ENCODE measurements around the gene NPAS1.

NPAS1 gene

DNA sequence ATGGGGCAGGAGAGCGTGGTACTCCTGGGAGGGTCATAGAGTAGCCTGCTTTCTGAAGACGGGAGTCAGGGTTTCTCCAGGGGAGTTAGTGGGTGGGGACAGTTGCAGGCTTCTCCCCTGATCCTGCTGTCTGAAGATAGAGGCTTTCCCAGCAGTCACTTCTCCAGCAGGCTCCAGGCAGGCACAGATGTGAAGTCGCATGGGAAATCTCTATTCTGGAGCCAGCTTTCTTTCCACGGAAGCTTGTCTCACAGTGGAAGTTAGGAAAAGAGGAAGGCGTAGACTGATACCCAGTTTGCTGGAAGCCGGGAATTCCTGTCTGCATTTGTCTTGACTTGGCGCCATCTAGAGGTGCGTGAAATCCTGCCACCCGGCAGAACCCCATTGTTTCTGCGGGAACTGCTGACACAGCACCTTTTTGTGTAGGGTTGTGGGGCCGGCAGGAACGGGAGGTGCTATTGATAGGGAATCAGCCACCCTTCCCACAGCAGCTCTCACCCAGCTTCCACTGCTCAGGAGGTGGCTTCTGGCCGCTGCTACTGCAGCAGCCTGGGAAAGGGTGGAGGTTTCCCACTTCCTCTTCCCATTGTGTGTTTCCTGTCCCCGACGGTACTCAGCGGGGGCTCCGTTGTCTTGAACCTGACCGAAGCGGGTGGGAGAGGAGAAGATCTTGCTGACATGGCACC is 28.5 kb upstream of the NPAS1 start:
- Histone ChIP-seq H2BK120ac (ENCODE audit: low read depth, low read length) (peak overlapping the region; percentile 39), H3K27ac (ENCODE audit: low read length, poor library complexity, severe bottlenecking) (no peak overlapping the region), H3K4ac (ENCODE audit: low read depth in 1 of 2, low read length in 2 of 2) (peak overlapping the region; percentile 29 to 68), H2AK5ac (ENCODE audit: low read length, severe bottlenecking) (no peak overlapping the region), H2AFZ (ENCODE audit: low read depth, low read length) (no peak overlapping the region), H3K4me3 (ENCODE audit: insufficient read depth in 1 of 2, low read depth in 1 of 2, low read length in 2 of 2) (no peak overlapping the region), H3K27me3 (ENCODE audit: control insufficient read depth in 1 of 2, insufficient read depth in 1 of 2, low read length in 2 of 2) (no peaks in the 10 kb centered on the region), H2BK5ac (ENCODE audit: low read depth, low read length, poor library complexity, severe bottlenecking) (no peak overlapping the region), H3K36me3 (ENCODE audit: control insufficient read depth in 1 of 2, insufficient read depth in 2 of 2, low read depth in 1 of 2, low read length in 2 of 2) (peaks cover 66 to 68% of the 10 kb centered on the region in 2 experiments), H3K23ac (ENCODE audit: low read length in 2 of 2) (no peak overlapping the region), H3K18ac (ENCODE audit: low read depth in 1 of 2, low read length in 2 of 2) (peak overlapping the region in 1 of 2 experiments; percentile 52), H3K14ac (ENCODE audit: low read length in 2 of 2) (no peak overlapping the region), H3K9ac (ENCODE audit: low read length) (peak overlapping the region; percentile 53), H3K4me2 (ENCODE audit: low read length, poor library complexity, severe bottlenecking) (peak overlapping the region; percentile 8), H3K4me1 (ENCODE audit: control insufficient read depth, insufficient read depth, low read depth, low read length) (peaks cover 8% of the 10 kb centered on the region), H2BK12ac (ENCODE audit: low read length in 2 of 2) (peak overlapping the region in 1 of 2 experiments; percentile 29), H4K91ac (ENCODE audit: low read length) (peak overlapping the region; percentile 46), H4K8ac (ENCODE audit: low read length) (no peak overlapping the region), H2BK15ac (ENCODE audit: low read depth, poor library complexity, severe bottlenecking) (no peak overlapping the region), H3K9me3 (ENCODE audit: control insufficient read depth, low read length) (no peaks in the 10 kb centered on the region), H3K79me1 (replicated peaks; ENCODE audit: low read length, poor library complexity, severe bottlenecking) (peaks cover 49% of the 10 kb centered on the region)
- peak; percentile 86 for DNase-seq
- WGBS, result 18% methylated on average over 17 of the region's 19 CpGs

DNA sequence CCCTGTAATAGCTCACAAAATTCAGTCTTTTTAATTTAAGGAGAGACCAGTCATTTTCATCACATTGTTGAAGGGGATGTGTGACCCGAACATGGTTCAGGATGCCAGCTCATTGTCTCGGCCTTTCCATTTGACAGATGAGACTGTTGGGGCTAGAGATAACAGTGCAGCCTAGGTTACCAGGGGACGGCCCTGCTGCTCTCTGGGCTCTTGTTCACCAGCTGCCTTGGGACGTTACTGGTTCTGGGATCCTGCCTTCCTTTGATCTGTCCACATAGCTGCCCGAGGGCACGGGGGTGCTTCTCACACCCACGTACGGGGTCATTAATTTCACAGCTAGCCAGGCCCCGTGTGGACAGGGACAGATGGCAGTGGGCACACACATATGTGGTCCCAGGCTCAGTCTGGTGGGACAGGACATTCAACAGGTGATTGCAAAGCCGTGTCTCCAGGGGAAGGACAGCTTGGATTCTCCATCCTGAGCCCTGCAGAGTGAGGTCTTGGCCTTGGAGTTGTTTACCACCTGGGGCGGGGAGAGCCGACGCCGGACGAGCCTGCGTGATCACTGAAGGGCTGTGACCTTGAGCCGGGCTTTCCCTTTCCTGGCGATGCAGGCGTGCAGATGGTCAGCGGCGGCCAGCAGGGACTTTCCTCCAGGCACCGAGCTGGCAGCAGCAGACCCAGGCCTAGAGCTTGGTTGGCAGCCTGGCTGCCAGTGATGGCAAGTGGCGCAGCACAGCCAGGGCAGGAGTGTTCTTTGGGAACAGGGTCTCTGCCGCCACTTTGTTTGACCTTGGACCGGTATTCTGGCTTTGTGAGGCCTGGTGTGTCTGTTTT is 26.7 kb upstream of the NPAS1 start:
- H3K9me3 ChIP-seq (ENCODE audit: control insufficient read depth, low read length), result no peaks in the 10 kb centered on the region
- no peak overlapping the region for H2AFZ ChIP-seq (ENCODE audit: low read depth, low read length)
- H3K23ac ChIP-seq (ENCODE audit: low read length in 2 of 2), result no peak overlapping the region
- H3K4ac ChIP-seq (ENCODE audit: low read depth in 1 of 2, low read length in 2 of 2), result no peak overlapping the region
- no peak overlapping the region for H3K4me3 ChIP-seq (ENCODE audit: insufficient read depth in 1 of 2, low read depth in 1 of 2, low read length in 2 of 2)
- H3K79me1 ChIP-seq (replicated peaks; ENCODE audit: low read length, poor library complexity, severe bottlenecking), result peaks cover 53% of the 10 kb centered on the region
- DNase-seq, result no peak
- WGBS, result 96% methylated on average over 23 of the region's 25 CpGs
- no peak overlapping the region for H3K14ac ChIP-seq (ENCODE audit: low read length in 2 of 2)
- H2AK5ac ChIP-seq (ENCODE audit: low read length, severe bottlenecking), result no peak overlapping the region
- H2BK12ac ChIP-seq (ENCODE audit: low read length in 2 of 2), result no peak overlapping the region
- no peak overlapping the region for H2BK15ac ChIP-seq (ENCODE audit: low read depth, poor library complexity, severe bottlenecking)
- no peak overlapping the region for H2BK120ac ChIP-seq (ENCODE audit: low read depth, low read length)
- H3K9ac ChIP-seq (ENCODE audit: low read length), result no peak overlapping the region
- H3K27ac ChIP-seq (ENCODE audit: low read length, poor library complexity, severe bottlenecking), result no peak overlapping the region
- H3K4me2 ChIP-seq (ENCODE audit: low read length, poor library complexity, severe bottlenecking), result no peak overlapping the region
- H4K91ac ChIP-seq (ENCODE audit: low read length), result no peak overlapping the region
- H3K36me3 ChIP-seq (ENCODE audit: control insufficient read depth in 1 of 2, insufficient read depth in 2 of 2, low read depth in 1 of 2, low read length in 2 of 2), result peaks cover 74 to 75% of the 10 kb centered on the region in 2 experiments
- H3K27me3 ChIP-seq (ENCODE audit: control insufficient read depth in 1 of 2, insufficient read depth in 1 of 2, low read length in 2 of 2), result no peaks in the 10 kb centered on the region
- peaks cover 8% of the 10 kb centered on the region for H3K4me1 ChIP-seq (ENCODE audit: control insufficient read depth, insufficient read depth, low read depth, low read length)
- H2BK5ac ChIP-seq (ENCODE audit: low read depth, low read length, poor library complexity, severe bottlenecking), result no peak overlapping the region
- H3K18ac ChIP-seq (ENCODE audit: low read depth in 1 of 2, low read length in 2 of 2), result no peak overlapping the region
- no peak overlapping the region for H4K8ac ChIP-seq (ENCODE audit: low read length)

- H3K9ac ChIP-seq (ENCODE audit: low read length), result no peak overlapping the region
- H3K4me3 ChIP-seq (ENCODE audit: insufficient read depth in 1 of 2, low read depth in 1 of 2, low read length in 2 of 2), result no peak overlapping the region
- H3K23ac ChIP-seq (ENCODE audit: low read length in 2 of 2), result no peak overlapping the region
- H3K79me1 ChIP-seq (replicated peaks; ENCODE audit: low read length, poor library complexity, severe bottlenecking), result peaks cover 56% of the 10 kb centered on the region
- no peak overlapping the region for H2AFZ ChIP-seq (ENCODE audit: low read depth, low read length)
- no peak overlapping the region for H2BK5ac ChIP-seq (ENCODE audit: low read depth, low read length, poor library complexity, severe bottlenecking)
- no peak overlapping the region for H4K8ac ChIP-seq (ENCODE audit: low read length)
- no peak for DNase-seq
- no peak overlapping the region for H3K4me2 ChIP-seq (ENCODE audit: low read length, poor library complexity, severe bottlenecking)
- no peak overlapping the region for H3K27ac ChIP-seq (ENCODE audit: low read length, poor library complexity, severe bottlenecking)
- H3K4ac ChIP-seq (ENCODE audit: low read depth in 1 of 2, low read length in 2 of 2), result no peak overlapping the region
- no peak overlapping the region for H2AK5ac ChIP-seq (ENCODE audit: low read length, severe bottlenecking)
- WGBS, result 99% methylated on average over 5 of the region's 7 CpGs
- H2BK12ac ChIP-seq (ENCODE audit: low read length in 2 of 2), result no peak overlapping the region
- no peaks in the 10 kb centered on the region for H3K9me3 ChIP-seq (ENCODE audit: control insufficient read depth, low read length)
- no peak overlapping the region for H3K14ac ChIP-seq (ENCODE audit: low read length in 2 of 2)
- no peak overlapping the region for H4K91ac ChIP-seq (ENCODE audit: low read length)
- no peak overlapping the region for H2BK120ac ChIP-seq (ENCODE audit: low read depth, low read length)
- no peak overlapping the region for H3K18ac ChIP-seq (ENCODE audit: low read depth in 1 of 2, low read length in 2 of 2)
- H3K4me1 ChIP-seq (ENCODE audit: control insufficient read depth, insufficient read depth, low read depth, low read length), result peaks cover 8% of the 10 kb centered on the region
- no peaks in the 10 kb centered on the region for H3K27me3 ChIP-seq (ENCODE audit: control insufficient read depth in 1 of 2, insufficient read depth in 1 of 2, low read length in 2 of 2)
- no peak overlapping the region for H2BK15ac ChIP-seq (ENCODE audit: low read depth, poor library complexity, severe bottlenecking)
- H3K36me3 ChIP-seq (ENCODE audit: control insufficient read depth in 1 of 2, insufficient read depth in 2 of 2, low read depth in 1 of 2, low read length in 2 of 2), result peaks cover 74 to 75% of the 10 kb centered on the region in 2 experiments
These were observed 26.0 kb upstream of the NPAS1 start for GRCh38 chr19:46993622-46994021.

GRCh38 chr19:46994141-46994686 is 25.4 kb upstream of the NPAS1 start:
- no peak overlapping the region for H3K14ac ChIP-seq (ENCODE audit: low read length in 2 of 2)
- H3K4ac ChIP-seq (ENCODE audit: low read depth in 1 of 2, low read length in 2 of 2), result no peak overlapping the region
- no peak overlapping the region for H2BK5ac ChIP-seq (ENCODE audit: low read depth, low read length, poor library complexity, severe bottlenecking)
- H2AFZ ChIP-seq (ENCODE audit: low read depth, low read length), result no peak overlapping the region
- no peak overlapping the region for H3K4me3 ChIP-seq (ENCODE audit: insufficient read depth in 1 of 2, low read depth in 1 of 2, low read length in 2 of 2)
- no peaks in the 10 kb centered on the region for H3K9me3 ChIP-seq (ENCODE audit: control insufficient read depth, low read length)
- H3K36me3 ChIP-seq (ENCODE audit: control insufficient read depth in 1 of 2, insufficient read depth in 2 of 2, low read depth in 1 of 2, low read length in 2 of 2), result peaks cover 73 to 75% of the 10 kb centered on the region in 2 experiments
- H4K91ac ChIP-seq (ENCODE audit: low read length), result no peak overlapping the region
- H2BK12ac ChIP-seq (ENCODE audit: low read length in 2 of 2), result no peak overlapping the region
- WGBS, result 96% methylated on average over 17 of the region's 17 CpGs
- H3K9ac ChIP-seq (ENCODE audit: low read length), result no peak overlapping the region
- no peak overlapping the region for H3K18ac ChIP-seq (ENCODE audit: low read depth in 1 of 2, low read length in 2 of 2)
- no peak overlapping the region for H2AK5ac ChIP-seq (ENCODE audit: low read length, severe bottlenecking)
- no peak overlapping the region for H3K23ac ChIP-seq (ENCODE audit: low read length in 2 of 2)
- peaks cover 9% of the 10 kb centered on the region for H3K4me1 ChIP-seq (ENCODE audit: control insufficient read depth, insufficient read depth, low read depth, low read length)
- no peak overlapping the region for H3K4me2 ChIP-seq (ENCODE audit: low read length, poor library complexity, severe bottlenecking)
- H2BK15ac ChIP-seq (ENCODE audit: low read depth, poor library complexity, severe bottlenecking), result no peak overlapping the region
- H3K79me1 ChIP-seq (replicated peaks; ENCODE audit: low read length, poor library complexity, severe bottlenecking), result peaks cover 58% of the 10 kb centered on the region
- no peaks in the 10 kb centered on the region for H3K27me3 ChIP-seq (ENCODE audit: control insufficient read depth in 1 of 2, insufficient read depth in 1 of 2, low read length in 2 of 2)
- H4K8ac ChIP-seq (ENCODE audit: low read length), result no peak overlapping the region
- H2BK120ac ChIP-seq (ENCODE audit: low read depth, low read length), result no peak overlapping the region
- DNase-seq, result no peak
- no peak overlapping the region for H3K27ac ChIP-seq (ENCODE audit: low read length, poor library complexity, severe bottlenecking)

Measured in mesenchymal stem cell (in vitro differentiated cells and primary cell).